AG04450 (cell line): ENCODE measurements around the gene ZSWIM5. TPM values are rescaled to one million over a fixed set of nuclear protein-coding genes. Genes with fewer than 3 reads are reported as not detected.
A peak's percentile ranks its signal among the peaks of the same experiment; 100 is the strongest.

Experiments used
- CTCF ChIA-PET: fragments of 300-600, 350-600 bp; formaldehyde crosslinking; extraction: SDS; loops from one replicate; lab custom pipeline; 2022; ENCODE audit warnings: antibody characterized with exemption, inconsistent platforms; lab: Charles Lee
- POLR2A ChIA-PET: fragments of 350-600 bp; formaldehyde crosslinking; extraction: SDS; loops from one replicate; lab custom pipeline; 2021; ENCODE audit warnings: antibody characterized with exemption, inconsistent platforms; lab: Yijun Ruan, JAX
- DNase-seq: peaks from one replicate; pipeline ENCODE4 v3.0.0-alpha.2; 2011; ENCODE audit warnings: low read depth, low spot score
- H3K27ac ChIP-seq: one replicate; pipeline ENCODE4 v1.5.1; 2012; ENCODE audit warnings: low read depth, low read length, control low read depth
- H3K27me3 ChIP-seq: one replicate; pipeline ENCODE4 v1.6.0; 2012; ENCODE audit warnings: low read length; ENCODE audit not compliant: control insufficient read depth, insufficient read depth
- H3K4me3 ChIP-seq: 2 replicates; pipeline ENCODE4 v1.5.1; 2011; ENCODE audit warnings: mild to moderate bottlenecking, low read depth, low read length, control low read depth
- H3K9me3 ChIP-seq: 2 replicates; pipeline ENCODE4 v1.5.1; 2012; ENCODE audit warnings: low read length; ENCODE audit not compliant: control insufficient read depth, insufficient read depth
- polyA plus RNA-seq: library from polyadenylated mRNA; depleted of rRNA; stranded (reverse); fragments of >200 nt; gene quantifications from 2 replicates; pipeline ENCODE4 v1.2.3, GENCODE V29; 2011
- TF ChIP-seq, protein P1 (sequence below): IDR thresholded peaks from 2 replicates; pipeline ENCODE4 v1.5.1; 2011; ENCODE audit warnings: low read depth, low read length, control low read depth, inconsistent platforms

Gene ZSWIM5
- polyA plus RNA-seq, 1 experiment = 0.06 TPM

GRCh38 chr1:45205011-45205909 is 1.1 kb downstream of the ZSWIM5 start:
- ChIA-PET CTCF (interaction anchor here (1.0 kb wide), 1 partner anchor 95 kb away, joined by 3 read pairs; no protein-coding TSS in a partner anchor), POLR2A (no interaction called here)
- peaks cover 31% of the 10 kb centered on the region for H3K27me3 ChIP-seq
- no peak overlapping the region for H3K27ac ChIP-seq
- DNase-seq = no peak
- peak overlapping the region; percentile 38 for H3K4me3 ChIP-seq
- H3K9me3 ChIP-seq = no peaks in the 10 kb centered on the region
- TF ChIP-seq, protein P1, sequence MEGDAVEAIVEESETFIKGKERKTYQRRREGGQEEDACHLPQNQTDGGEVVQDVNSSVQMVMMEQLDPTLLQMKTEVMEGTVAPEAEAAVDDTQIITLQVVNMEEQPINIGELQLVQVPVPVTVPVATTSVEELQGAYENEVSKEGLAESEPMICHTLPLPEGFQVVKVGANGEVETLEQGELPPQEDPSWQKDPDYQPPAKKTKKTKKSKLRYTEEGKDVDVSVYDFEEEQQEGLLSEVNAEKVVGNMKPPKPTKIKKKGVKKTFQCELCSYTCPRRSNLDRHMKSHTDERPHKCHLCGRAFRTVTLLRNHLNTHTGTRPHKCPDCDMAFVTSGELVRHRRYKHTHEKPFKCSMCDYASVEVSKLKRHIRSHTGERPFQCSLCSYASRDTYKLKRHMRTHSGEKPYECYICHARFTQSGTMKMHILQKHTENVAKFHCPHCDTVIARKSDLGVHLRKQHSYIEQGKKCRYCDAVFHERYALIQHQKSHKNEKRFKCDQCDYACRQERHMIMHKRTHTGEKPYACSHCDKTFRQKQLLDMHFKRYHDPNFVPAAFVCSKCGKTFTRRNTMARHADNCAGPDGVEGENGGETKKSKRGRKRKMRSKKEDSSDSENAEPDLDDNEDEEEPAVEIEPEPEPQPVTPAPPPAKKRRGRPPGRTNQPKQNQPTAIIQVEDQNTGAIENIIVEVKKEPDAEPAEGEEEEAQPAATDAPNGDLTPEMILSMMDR = no peak

DNA sequence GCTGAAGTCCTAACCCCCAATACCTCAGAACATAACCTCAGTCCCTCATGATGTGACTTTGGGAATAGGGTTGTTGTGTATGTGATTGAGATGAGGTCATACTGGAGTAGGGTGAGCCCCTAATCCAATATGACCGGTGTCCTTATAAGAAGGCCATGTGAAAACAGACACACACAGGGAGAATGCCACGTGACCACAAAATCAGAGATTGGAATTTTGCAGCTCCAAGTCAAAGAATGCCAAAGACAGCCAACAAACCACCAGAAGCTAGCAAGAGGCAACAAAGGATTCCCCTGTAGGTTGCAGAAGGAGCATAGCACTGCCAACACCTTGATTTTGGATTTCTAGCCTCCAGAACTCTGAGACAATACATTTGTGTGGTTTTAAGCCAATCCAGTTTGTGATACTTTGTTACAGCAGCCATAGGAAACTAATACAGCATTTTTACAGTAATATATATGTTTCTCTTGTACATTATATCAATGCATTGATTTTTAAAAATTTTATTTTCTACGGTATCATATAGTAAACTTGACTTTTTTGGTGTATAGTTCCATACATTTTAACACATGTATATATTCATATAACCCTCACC is 5.4 kb downstream of the ZSWIM5 start:
- Histone ChIP-seq H3K27ac (no peak overlapping the region), H3K27me3 (peaks cover 16% of the 10 kb centered on the region), H3K4me3 (no peak overlapping the region), H3K9me3 (no peaks in the 10 kb centered on the region)
- TF ChIP-seq, protein P1 = no peak
- ChIA-PET CTCF (no interaction called here), POLR2A (no interaction called here)
- DNase-seq = no peak

DNA sequence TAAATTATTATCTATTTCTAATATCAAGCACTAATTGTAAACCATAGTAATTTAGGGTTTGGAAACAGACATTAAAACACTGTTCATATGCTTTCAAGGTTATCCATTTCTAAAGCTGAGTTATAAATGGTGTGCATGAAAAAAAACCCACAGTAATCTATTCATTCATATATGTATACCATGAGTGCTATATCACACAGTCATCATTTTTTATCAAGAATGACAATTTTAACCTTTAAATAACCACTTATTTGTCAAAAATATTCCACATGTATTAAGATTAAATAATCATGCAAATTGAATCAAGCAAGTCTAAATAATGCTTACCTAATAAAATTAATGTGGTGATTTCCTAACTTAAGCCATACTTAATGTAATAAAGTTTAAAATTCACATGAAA is 6.0 kb downstream of the ZSWIM5 start:
- ChIA-PET POLR2A (no interaction called here), CTCF (no interaction called here)
- no peak for DNase-seq
- H3K9me3 ChIP-seq = no peaks in the 10 kb centered on the region
- H3K4me3 ChIP-seq = no peak overlapping the region
- no peak overlapping the region for H3K27ac ChIP-seq
- peaks cover 15% of the 10 kb centered on the region for H3K27me3 ChIP-seq
- TF ChIP-seq, protein P1 = no peak

DNA sequence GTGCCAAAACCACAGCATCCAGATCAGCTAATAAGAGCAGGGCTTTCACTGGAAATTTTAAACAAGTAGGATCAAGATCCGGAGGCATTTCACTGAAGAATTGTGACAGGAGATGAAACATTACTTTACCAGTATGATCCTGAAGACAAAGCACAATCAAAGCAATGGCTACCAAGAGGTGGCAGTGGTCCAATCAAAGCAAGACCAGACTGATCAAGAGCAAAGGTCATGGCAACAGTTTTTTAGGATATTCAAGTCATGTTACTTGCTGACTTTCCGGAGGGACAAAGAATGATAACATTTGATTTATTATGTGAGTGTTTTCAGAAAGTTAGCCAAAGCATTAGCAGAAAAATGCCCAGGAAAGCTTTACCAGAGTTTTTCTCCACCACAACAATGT is 8.2 kb downstream of the ZSWIM5 start:
- Histone ChIP-seq H3K27ac (no peak overlapping the region), H3K9me3 (no peaks in the 10 kb centered on the region), H3K4me3 (no peak overlapping the region), H3K27me3 (no peaks in the 10 kb centered on the region)
- no peak for DNase-seq
- ChIA-PET CTCF (no interaction called here), POLR2A (no interaction called here)
- TF ChIP-seq, protein P1 = no peak

DNA sequence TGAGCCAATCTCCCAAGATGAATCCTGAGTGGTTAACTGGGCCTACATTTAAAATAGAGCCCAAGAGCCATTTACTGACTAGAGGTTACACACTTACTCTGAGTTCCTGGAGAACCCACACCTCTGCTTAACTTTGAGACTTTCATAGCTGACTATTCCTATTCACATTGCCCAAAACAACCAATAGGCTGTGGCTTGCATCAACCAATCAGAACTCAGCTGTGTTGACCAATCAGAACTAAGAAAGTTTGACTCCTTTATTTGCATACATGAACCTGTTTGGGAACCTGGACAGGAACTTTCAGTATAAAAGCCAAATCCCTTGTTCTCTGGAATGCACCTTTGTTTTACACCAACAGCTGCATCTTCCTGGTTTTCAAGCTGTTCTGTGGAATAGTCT is 9.5 kb downstream of the ZSWIM5 start:
- Histone ChIP-seq H3K4me3 (no peak overlapping the region), H3K27ac (no peak overlapping the region), H3K9me3 (no peaks in the 10 kb centered on the region), H3K27me3 (no peaks in the 10 kb centered on the region)
- CTCF ChIA-PET = no interaction called here
- POLR2A ChIA-PET = no interaction called here
- DNase-seq = no peak
- TF ChIP-seq, protein P1 = no peak
